HG03196 (cell line): ENCODE data around the gene GPR18.
"Not testable (repeated sequence)": the region's sequence is repeated elsewhere in the genome, so short reads cannot be mapped to it uniquely, and the experiment has no call there.

Experiments used
- ATAC-seq: cut with Tn5 transposase; IDR thresholded peaks from one replicate; pipeline ENCODE4 v1.9.1; 2021; ENCODE audit not compliant: unreplicated experiment

GPR18 gene

GRCh38 chr13:99211421-99212035 lies 46.7 kb downstream of the GPR18 start:
- no peak for ATAC-seq

DNA sequence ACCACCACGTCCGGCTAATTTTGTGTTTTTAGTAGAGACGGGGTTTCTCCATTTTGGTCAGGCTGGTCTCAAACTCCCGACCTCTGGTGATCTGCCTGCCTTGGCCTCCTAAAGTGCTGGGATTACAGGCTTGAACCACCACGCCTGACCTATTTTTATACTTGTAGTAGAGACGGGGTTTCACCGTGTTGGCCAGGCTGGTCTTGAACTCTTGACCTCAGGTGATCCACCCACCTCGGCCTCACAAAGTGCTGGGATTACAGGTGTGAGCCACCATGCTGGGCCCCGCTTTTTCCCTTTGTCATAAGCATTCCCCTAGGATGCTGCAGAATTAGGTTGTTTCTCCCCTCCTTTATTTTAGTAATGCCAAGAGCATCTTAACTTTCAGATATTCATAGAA lies 47.6 kb downstream of the GPR18 start:
- not testable (repeated sequence) for ATAC-seq

- no peak for ATAC-seq
These were observed 49.2 kb downstream of the GPR18 start for GRCh38 chr13:99208845-99209527.

- ATAC-seq = no peak
These were observed 50.0 kb downstream of the GPR18 start for GRCh38 chr13:99208185-99208584.

DNA sequence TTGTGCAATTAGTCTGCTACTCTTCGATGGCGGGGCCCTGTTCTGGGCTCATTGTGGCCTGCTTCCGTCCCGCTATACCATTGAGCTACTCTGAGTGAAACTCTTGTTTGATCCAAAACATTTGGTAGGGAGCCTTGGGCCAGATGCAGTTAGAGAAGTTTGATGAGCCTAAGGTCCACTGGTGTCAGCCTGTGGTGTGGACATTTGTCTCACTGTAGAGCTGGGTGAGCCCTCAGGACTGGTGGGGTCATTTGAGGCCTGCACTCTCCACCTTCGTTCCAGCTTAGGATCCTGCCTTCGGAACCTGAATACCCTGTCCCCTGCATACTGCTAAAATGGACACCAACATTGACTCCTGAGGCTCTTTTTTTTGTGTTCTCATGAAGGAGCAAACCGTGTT lies 50.7 kb downstream of the GPR18 start:
- ATAC-seq = no peak

DNA sequence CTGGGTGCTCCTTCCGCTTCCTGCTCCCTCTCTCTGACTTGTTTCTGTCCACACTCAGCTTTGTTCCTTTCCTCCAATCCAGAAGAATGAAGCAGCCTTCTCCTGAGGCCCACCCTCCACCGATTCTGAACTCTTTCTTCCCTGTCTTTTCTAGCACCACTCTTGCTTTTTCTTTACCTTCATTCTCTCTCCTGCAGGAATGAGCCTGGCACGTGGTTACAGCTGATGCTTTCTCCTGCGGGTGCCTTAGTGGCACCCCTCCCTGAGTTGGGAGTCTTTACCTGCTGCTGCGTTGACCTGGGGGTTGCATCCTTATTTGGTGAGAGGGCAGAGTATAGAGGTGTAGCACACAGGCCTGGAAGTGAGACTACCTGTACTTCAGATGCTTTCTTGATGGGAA lies 51.3 kb downstream of the GPR18 start:
- no peak for ATAC-seq

DNA sequence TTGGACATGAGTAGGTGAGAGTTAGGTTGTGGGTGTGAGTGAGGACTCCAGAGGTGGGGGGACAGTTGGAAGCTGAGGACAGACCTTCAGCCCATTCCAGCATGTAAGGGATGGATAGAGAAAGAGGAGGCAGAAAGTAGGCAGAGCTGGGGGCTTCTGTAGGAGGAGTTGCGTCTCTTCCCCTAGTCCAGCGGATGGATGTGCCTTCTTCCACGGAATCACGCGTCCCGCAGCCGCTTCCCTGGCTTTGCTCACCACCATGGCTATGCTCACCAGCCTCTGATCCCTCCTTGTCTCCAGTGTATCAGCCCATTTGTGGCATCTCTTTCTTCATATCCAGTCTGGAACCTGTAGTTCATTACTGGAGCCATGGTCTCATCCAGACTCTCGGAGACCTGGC lies 52.0 kb downstream of the GPR18 start:
- no peak for ATAC-seq

DNA sequence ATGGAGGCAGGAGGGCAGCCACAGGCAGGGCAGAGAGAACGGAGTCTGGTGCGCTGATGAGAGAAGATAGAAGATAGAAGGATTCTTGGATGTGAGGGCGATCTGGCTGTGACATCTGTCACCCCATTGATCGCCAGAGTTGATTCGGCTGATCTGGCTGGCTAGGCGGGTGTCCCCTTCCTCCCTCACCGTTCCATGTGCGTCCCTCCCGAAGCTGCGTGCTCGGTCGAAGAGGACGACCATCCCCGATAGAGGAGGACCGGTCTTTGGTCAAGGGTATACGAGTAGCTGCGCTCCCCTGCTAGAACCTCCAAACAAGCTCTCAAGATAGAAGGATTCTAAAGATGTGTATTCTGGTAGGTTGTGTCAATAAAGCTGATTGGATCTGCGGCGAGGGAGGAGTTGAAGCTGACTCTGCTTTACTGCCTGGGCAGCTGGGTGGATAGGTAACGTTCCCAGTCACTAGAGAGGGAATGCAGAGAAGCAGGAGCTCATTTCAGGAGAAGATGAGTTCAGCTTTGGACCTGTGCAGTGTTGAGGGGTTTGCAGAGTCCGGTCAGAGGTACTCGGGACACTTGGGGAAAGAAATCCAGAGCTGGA lies 52.5 kb downstream of the GPR18 start:
- no peak for ATAC-seq
